WERI-Rb-1 (cell line): ENCODE measurements around the gene THSD7B.
"Not testable (repeated sequence)": the region's sequence is repeated elsewhere in the genome, so short reads cannot be mapped to it uniquely, and the experiment has no call there.

ENCODE experiments used
- DNase-seq: peaks from one replicate; pipeline ENCODE4 v3.0.0-alpha.2; 2020
- H3K27ac ChIP-seq: fragments of 250-450 bp; sonication (Bioruptor Pico); 2 replicates; pipeline ENCODE4 v1.5.1; 2020; ENCODE audit warnings: mild to moderate bottlenecking, moderate library complexity
- H3K27me3 ChIP-seq: fragments of 250-450 bp; sonication (Bioruptor Pico); 2 replicates; pipeline ENCODE4 v1.5.1; 2021; ENCODE audit warnings: mild to moderate bottlenecking, low read depth, moderate library complexity; ENCODE audit not compliant: insufficient read depth, severe bottlenecking
- H3K36me3 ChIP-seq: fragments of 250-450 bp; sonication (Bioruptor Pico); 2 replicates; pipeline ENCODE4 v1.5.1; 2020; ENCODE audit warnings: mild to moderate bottlenecking, moderate library complexity
- H3K4me3 ChIP-seq: 2 replicates; pipeline ENCODE4 v1.5.1; 2011; ENCODE audit warnings: low read depth, mild to moderate bottlenecking, control low read depth, low read length
- H3K9me3 ChIP-seq: fragments of 250-450 bp; sonication (Bioruptor Pico); 2 replicates; pipeline ENCODE4 v1.5.1; 2021; ENCODE audit warnings: mild to moderate bottlenecking, moderate library complexity; ENCODE audit not compliant: severe bottlenecking
- TF ChIP-seq, protein P1 (sequence below): IDR thresholded peaks from 2 replicates; pipeline ENCODE4 v1.5.1; 2011; ENCODE audit warnings: low read depth, mild to moderate bottlenecking, control low read depth, inconsistent platforms, low read length

THSD7B gene

DNA sequence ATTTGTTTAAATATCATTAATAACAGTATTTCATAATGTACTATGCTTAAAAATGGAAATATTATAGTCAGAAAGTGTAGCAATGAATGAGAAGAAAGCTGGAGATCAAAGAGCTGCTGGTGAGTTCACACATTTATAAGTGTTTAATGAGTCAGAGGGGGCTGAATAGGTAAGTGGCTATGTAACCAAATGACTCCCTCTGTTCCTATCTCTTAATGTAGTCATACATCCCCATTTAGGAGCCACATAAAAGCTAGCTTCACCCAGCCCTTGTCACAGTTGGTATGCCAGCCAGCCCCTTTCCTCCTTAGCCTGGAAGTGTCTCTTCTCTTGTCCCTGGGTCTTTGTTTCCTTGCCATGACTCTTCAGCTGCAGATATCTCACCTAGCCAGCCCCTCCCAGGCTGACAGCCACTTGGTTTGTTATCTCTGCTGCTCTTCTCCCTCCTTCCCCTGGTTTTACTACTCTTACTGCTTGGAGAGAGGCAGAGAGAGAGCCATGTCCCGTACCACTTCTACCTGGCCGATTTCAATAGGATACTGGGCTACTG is 760.4 kb downstream of the THSD7B start:
- Histone ChIP-seq H3K36me3 (no peaks in the 10 kb centered on the region), H3K4me3 (no peak overlapping the region)
- DNase-seq: no peak

DNA sequence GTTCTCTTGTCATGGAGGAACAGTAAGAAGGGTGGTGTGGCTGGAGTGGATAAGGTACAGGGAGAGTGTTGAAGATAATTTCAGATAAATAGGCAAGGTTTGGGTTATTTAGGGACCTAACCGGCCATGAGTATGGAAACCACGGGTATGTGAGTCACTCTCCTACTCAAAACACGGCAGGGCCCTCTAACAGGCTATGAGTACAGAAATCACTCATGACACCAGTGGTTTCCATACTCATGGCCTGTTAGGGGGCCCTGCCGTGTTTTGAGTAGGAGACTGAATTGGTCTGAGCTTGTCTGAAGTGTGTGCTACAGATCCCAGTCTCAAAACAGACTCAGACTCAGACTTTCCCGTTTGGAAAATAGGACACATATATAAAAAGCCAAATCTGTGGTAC is 770.6 kb downstream of the THSD7B start:
- DNase-seq: no peak
- TF ChIP-seq, protein P1, sequence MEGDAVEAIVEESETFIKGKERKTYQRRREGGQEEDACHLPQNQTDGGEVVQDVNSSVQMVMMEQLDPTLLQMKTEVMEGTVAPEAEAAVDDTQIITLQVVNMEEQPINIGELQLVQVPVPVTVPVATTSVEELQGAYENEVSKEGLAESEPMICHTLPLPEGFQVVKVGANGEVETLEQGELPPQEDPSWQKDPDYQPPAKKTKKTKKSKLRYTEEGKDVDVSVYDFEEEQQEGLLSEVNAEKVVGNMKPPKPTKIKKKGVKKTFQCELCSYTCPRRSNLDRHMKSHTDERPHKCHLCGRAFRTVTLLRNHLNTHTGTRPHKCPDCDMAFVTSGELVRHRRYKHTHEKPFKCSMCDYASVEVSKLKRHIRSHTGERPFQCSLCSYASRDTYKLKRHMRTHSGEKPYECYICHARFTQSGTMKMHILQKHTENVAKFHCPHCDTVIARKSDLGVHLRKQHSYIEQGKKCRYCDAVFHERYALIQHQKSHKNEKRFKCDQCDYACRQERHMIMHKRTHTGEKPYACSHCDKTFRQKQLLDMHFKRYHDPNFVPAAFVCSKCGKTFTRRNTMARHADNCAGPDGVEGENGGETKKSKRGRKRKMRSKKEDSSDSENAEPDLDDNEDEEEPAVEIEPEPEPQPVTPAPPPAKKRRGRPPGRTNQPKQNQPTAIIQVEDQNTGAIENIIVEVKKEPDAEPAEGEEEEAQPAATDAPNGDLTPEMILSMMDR: no peak
- Histone ChIP-seq H3K36me3 (no peaks in the 10 kb centered on the region), H3K9me3 (no peaks in the 10 kb centered on the region), H3K27me3 (no peaks in the 10 kb centered on the region), H3K27ac (no peak overlapping the region), H3K4me3 (no peak overlapping the region)

More for the DNA sequence above, 760.4 kb downstream of the THSD7B start:
- TF ChIP-seq, protein P1: no peak
- Histone ChIP-seq H3K27ac (no peak overlapping the region), H3K27me3 (no peaks in the 10 kb centered on the region), H3K9me3 (no peaks in the 10 kb centered on the region)

DNA sequence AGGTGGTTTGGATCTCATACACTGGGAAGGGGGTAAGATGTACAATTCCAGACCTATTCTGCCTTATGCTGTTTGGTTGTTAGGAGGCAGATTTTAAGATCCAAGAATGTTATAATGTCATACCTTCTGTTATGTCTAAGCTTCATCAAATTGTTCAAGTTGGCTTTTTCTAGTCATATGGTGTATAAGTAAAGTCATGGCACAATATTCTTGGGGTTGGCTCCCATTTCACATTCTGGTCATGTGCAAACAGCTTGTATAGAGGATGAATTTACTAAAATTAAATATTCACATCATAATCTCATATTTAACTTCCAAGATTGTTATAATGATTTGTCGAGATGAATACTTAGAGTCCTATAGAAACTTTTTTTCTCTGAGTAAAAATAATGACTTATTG is 774.0 kb downstream of the THSD7B start:
- Histone ChIP-seq H3K36me3 (no peaks in the 10 kb centered on the region), H3K27me3 (no peaks in the 10 kb centered on the region), H3K27ac (no peak overlapping the region), H3K4me3 (no peak overlapping the region), H3K9me3 (peaks cover 3% of the 10 kb centered on the region)
- no peak for DNase-seq
- TF ChIP-seq, protein P1: no peak

DNA sequence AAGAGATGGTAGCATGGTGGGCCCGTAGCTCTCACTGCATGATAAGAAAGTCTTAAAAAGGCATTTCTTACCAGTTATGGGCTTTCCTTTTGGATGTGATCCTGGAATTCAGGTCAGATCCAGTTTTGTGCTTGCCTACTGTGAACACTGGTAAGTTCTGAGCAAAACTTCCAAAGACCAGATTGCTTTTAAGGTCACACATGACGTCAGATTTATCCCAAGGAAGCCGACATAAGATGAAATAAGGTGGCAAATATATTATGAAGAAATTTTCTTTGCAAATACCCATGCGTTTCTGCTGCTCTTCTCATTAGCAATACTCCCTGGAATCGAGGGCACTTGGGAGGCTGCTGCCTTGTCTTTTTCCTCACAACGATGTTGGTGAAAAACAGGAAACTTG is 782.5 kb downstream of the THSD7B start:
- no peak overlapping the region for H3K27ac ChIP-seq
- no peaks in the 10 kb centered on the region for H3K27me3 ChIP-seq
- H3K4me3 ChIP-seq: no peak overlapping the region
- H3K36me3 ChIP-seq: no peaks in the 10 kb centered on the region
- TF ChIP-seq, protein P1: no peak
- H3K9me3 ChIP-seq: no peaks in the 10 kb centered on the region
- no peak for DNase-seq

DNA sequence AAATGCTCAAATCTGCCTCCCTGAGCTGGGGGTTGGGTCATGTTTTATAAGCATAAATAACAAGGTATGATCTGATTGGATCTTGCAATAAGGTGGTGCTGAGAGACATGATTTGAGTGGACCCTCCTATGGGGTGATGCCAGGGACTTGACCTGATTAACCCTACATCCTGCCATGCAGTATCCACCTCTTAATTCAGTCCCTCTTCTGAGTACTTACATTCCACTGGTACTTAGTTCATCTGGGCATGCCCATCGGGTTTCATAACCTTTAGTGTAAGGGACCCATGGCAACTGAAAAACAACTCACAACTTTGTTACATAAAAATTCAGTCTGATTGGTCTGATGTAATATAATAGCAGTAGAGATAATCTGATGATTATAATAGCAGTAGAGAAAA is 801.0 kb downstream of the THSD7B start:
- no peaks in the 10 kb centered on the region for H3K27me3 ChIP-seq
- H3K4me3 ChIP-seq: no peak overlapping the region
- TF ChIP-seq, protein P1: no peak
- no peaks in the 10 kb centered on the region for H3K9me3 ChIP-seq
- H3K36me3 ChIP-seq: no peaks in the 10 kb centered on the region
- DNase-seq: no peak
- no peak overlapping the region for H3K27ac ChIP-seq

DNA sequence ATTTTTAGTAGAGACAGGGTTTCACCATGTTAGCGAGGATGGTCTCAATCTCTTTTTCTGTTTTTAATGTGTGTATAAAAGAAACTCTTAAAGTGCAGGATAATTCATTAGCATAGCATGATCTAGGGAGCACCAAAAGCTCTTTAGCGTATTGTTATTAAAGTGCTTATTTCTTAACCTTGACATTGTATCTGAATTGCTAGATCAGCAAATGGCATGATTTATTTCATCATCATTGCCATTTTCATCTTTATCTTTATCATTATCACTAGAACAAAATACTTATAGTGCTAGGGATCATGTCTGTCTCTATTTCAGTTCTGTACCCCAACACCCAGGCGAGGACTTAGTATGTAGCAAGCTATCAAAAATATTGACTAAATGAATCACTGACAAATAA is 805.1 kb downstream of the THSD7B start:
- Histone ChIP-seq H3K27me3 (no peaks in the 10 kb centered on the region), H3K4me3 (no peak overlapping the region), H3K27ac (no peak overlapping the region), H3K9me3 (no peaks in the 10 kb centered on the region), H3K36me3 (no peaks in the 10 kb centered on the region)
- no peak for DNase-seq
- TF ChIP-seq, protein P1: no peak

DNA sequence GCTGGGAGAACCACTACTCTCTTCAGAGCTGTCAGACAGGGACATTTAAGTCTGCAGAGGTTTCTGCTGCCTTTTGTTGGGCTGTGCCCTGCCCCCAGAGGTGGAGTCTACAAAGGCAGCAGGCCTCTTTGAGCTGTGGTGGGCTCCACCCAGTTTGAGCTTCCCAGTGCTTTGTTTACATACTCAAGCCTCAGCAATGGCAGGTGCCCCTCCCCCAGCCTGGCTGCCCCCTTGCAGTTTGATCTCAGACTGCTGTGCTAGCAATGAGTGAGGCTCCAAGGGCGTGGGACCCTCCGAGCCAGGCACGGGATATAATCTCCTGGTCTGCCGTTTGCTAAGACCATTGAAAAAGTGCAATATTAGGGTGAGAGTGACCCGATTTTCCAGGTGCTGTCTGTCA is 822.5 kb downstream of the THSD7B start:
- not testable (repeated sequence) for H3K4me3 ChIP-seq, H3K27ac ChIP-seq, H3K36me3 ChIP-seq, H3K27me3 ChIP-seq, DNase-seq, H3K9me3 ChIP-seq

DNA sequence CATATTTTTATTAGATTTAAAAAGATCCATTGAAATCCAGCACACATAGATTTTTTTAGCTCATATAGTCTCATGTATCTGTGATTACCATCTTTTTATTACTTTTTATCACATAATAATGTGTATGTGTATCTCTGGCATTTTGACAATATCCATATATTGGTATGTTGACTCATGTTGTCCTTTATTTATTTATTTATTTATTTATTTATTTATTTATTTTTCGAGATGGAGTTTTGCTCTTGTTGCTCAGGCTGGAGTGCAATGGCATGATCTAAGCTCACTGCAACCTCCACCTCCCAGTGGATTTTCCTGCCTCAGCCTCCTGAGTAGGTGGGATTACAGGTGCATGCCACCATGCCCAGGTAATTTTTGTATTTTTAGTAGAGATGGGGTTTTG is 823.2 kb downstream of the THSD7B start:
- H3K4me3 ChIP-seq, H3K9me3 ChIP-seq, DNase-seq, H3K36me3 ChIP-seq, H3K27ac ChIP-seq, H3K27me3 ChIP-seq: not testable (repeated sequence)
